Glutamatergic neuron (in vitro differentiated cells): ENCODE results near the gene CPA4. TPM values are rescaled to one million over a fixed set of nuclear protein-coding genes. Genes with fewer than 3 reads are reported as not detected.

Experiments
- DNase-seq: peaks from one replicate; pipeline ENCODE4 v3.0.0; 2022
- H3K27ac Mint-ChIP-seq: one replicate; pipeline ENCODE4 v1.8.0; 2020; ENCODE audit warnings: mild to moderate bottlenecking, mixed read lengths, inconsistent platforms; ENCODE audit not compliant: unreplicated experiment
- H3K27me3 Mint-ChIP-seq: one replicate; pipeline ENCODE4 v1.8.0; 2020; ENCODE audit warnings: mild to moderate bottlenecking, moderate library complexity, mixed read lengths, inconsistent platforms; ENCODE audit not compliant: unreplicated experiment
- H3K36me3 Mint-ChIP-seq: one replicate; pipeline ENCODE4 v1.8.0; 2020; ENCODE audit warnings: mild to moderate bottlenecking, mixed read lengths, inconsistent platforms; ENCODE audit not compliant: unreplicated experiment
- H3K4me1 Mint-ChIP-seq: one replicate; pipeline ENCODE4 v1.8.0; 2020; ENCODE audit warnings: mild to moderate bottlenecking, low read depth, mixed read lengths, inconsistent platforms; ENCODE audit not compliant: unreplicated experiment
- H3K4me3 Mint-ChIP-seq: one replicate; pipeline ENCODE4 v1.8.0; 2020; ENCODE audit warnings: mild to moderate bottlenecking, mixed read lengths, inconsistent platforms; ENCODE audit not compliant: unreplicated experiment
- H3K9me3 Mint-ChIP-seq: one replicate; pipeline ENCODE4 v1.8.0; 2020; ENCODE audit warnings: mild to moderate bottlenecking, moderate library complexity, mixed read lengths, inconsistent platforms; ENCODE audit not compliant: unreplicated experiment
- CTCF ChIP-seq: fragments of 200-600 bp; sonication (generic); IDR thresholded peaks from one replicate; pipeline ENCODE4 v1.5.0; 2021; ENCODE audit not compliant: partially characterized antibody, unreplicated experiment
- total RNA-seq: library from RNA; stranded (reverse); fragmentation: NEBNext Ultra II Directional; extraction: Animal tissue kit (Norgen Biotek cat#: 25700); gene quantifications from one replicate; pipeline ENCODE4 v1.2.1, GENCODE V29; 2021; ENCODE audit not compliant: unreplicated experiment

The CPA4 gene
- total RNA-seq, 1 donor from 2014 or later, result not detected

- Mint-ChIP-seq H3K27me3 (peaks cover 10% of the 10 kb centered on the region), H3K4me3 (no peak overlapping the region), H3K4me1 (peaks cover 10% of the 10 kb centered on the region), H3K27ac (no peak overlapping the region), H3K36me3 (peaks cover 6% of the 10 kb centered on the region), H3K9me3 (peaks cover 7% of the 10 kb centered on the region)
- DNase-seq, result no peak
- no peak for TF ChIP-seq CTCF
Measured at GRCh38 chr7:130322615-130323014, 29.7 kb downstream of the CPA4 start.

- H3K27me3 Mint-ChIP-seq, result peaks cover 8% of the 10 kb centered on the region
- peaks cover 6% of the 10 kb centered on the region for H3K36me3 Mint-ChIP-seq
- peaks cover 6% of the 10 kb centered on the region for H3K9me3 Mint-ChIP-seq
- no peak overlapping the region for H3K4me3 Mint-ChIP-seq
- no peak for DNase-seq
- peaks cover 10% of the 10 kb centered on the region for H3K4me1 Mint-ChIP-seq
- TF ChIP-seq CTCF, result no peak
- peak overlapping the region; percentile 14 for H3K27ac Mint-ChIP-seq
Measured at GRCh38 chr7:130324306-130324943, 31.5 kb downstream of the CPA4 start.

GRCh38 chr7:130329681-130330080, 36.7 kb downstream of the CPA4 start:
- TF ChIP-seq CTCF, result no peak
- Mint-ChIP-seq H3K27me3 (no peaks in the 10 kb centered on the region), H3K36me3 (peaks cover 3% of the 10 kb centered on the region), H3K27ac (no peak overlapping the region), H3K4me1 (no peaks in the 10 kb centered on the region), H3K4me3 (no peak overlapping the region), H3K9me3 (peaks cover 3% of the 10 kb centered on the region)
- no peak for DNase-seq

GRCh38 chr7:130332259-130333053, 39.5 kb downstream of the CPA4 start:
- Mint-ChIP-seq H3K4me1 (no peaks in the 10 kb centered on the region), H3K4me3 (no peak overlapping the region), H3K27me3 (no peaks in the 10 kb centered on the region), H3K36me3 (peaks cover 3% of the 10 kb centered on the region), H3K27ac (no peak overlapping the region), H3K9me3 (no peaks in the 10 kb centered on the region)
- no peak for DNase-seq
- TF ChIP-seq CTCF, result no peak

GRCh38 chr7:130333832-130334231, 40.9 kb downstream of the CPA4 start:
- no peak for TF ChIP-seq CTCF
- Mint-ChIP-seq H3K9me3 (peaks cover 6% of the 10 kb centered on the region), H3K36me3 (peaks cover 3% of the 10 kb centered on the region), H3K4me3 (no peak overlapping the region), H3K27me3 (no peaks in the 10 kb centered on the region), H3K27ac (no peak overlapping the region), H3K4me1 (no peaks in the 10 kb centered on the region)
- no peak for DNase-seq
